Iris pigment epithelial cell (primary cell): ENCODE measurements around the gene NOMO2.
"Not testable (repeated sequence)": the region's sequence is repeated elsewhere in the genome, so short reads cannot be mapped to it uniquely, and the experiment has no call there.

Source experiments
- DNase-seq: peaks from one replicate; pipeline ENCODE4 v3.0.0-alpha.2; 2011; ENCODE audit warnings: low read depth

NOMO2 gene

GRCh38 chr16:18575298-18575917, 13.5 kb upstream of the NOMO2 start:
- DNase-seq = not testable (repeated sequence)

- DNase-seq = not testable (repeated sequence)
Measured at GRCh38 chr16:18573887-18574286, 12.0 kb upstream of the NOMO2 start.

- DNase-seq = not testable (repeated sequence)
Measured at GRCh38 chr16:18572973-18573372, 11.1 kb upstream of the NOMO2 start.

GRCh38 chr16:18571307-18571850, 9.5 kb upstream of the NOMO2 start:
- not testable (repeated sequence) for DNase-seq

GRCh38 chr16:18570529-18571306, 8.8 kb upstream of the NOMO2 start:
- not testable (repeated sequence) for DNase-seq

- not testable (repeated sequence) for DNase-seq
Measured at GRCh38 chr16:18560416-18561220, 1.3 kb downstream of the NOMO2 start.

GRCh38 chr16:18553671-18554070, 8.2 kb downstream of the NOMO2 start:
- not testable (repeated sequence) for DNase-seq

- DNase-seq = not testable (repeated sequence)
Measured at GRCh38 chr16:18547382-18547781, 14.5 kb downstream of the NOMO2 start.

- DNase-seq = not testable (repeated sequence)
Measured at GRCh38 chr16:18546853-18547252, 15.0 kb downstream of the NOMO2 start.

- DNase-seq = not testable (repeated sequence)
Measured at GRCh38 chr16:18544232-18545081, 17.4 kb downstream of the NOMO2 start.

GRCh38 chr16:18541912-18542311, 20.0 kb downstream of the NOMO2 start:
- DNase-seq = not testable (repeated sequence)

- not testable (repeated sequence) for DNase-seq
Measured at GRCh38 chr16:18537004-18537403, 24.9 kb downstream of the NOMO2 start.

GRCh38 chr16:18535519-18536168, 26.3 kb downstream of the NOMO2 start:
- peak; percentile 23 for DNase-seq

GRCh38 chr16:18534308-18534707, 27.6 kb downstream of the NOMO2 start:
- not testable (repeated sequence) for DNase-seq

- DNase-seq = not testable (repeated sequence)
Measured at GRCh38 chr16:18531323-18531722, 30.6 kb downstream of the NOMO2 start.

GRCh38 chr16:18530329-18530728, 31.6 kb downstream of the NOMO2 start:
- not testable (repeated sequence) for DNase-seq

- not testable (repeated sequence) for DNase-seq
Measured at GRCh38 chr16:18526547-18526946, 35.4 kb downstream of the NOMO2 start.

- DNase-seq = peak; percentile 26
Measured at GRCh38 chr16:18525882-18526482, 35.9 kb downstream of the NOMO2 start.

- DNase-seq = not testable (repeated sequence)
Measured at GRCh38 chr16:18522637-18523036, 39.3 kb downstream of the NOMO2 start.
